NCI-H1092 treated with DMSO at 0.1 percent for 48 hours (cell line): ENCODE results near the gene PPP1R36.
A peak's percentile ranks its signal among the peaks of the same experiment; 100 is the strongest.
"Not testable (repeated sequence)": the region's sequence is repeated elsewhere in the genome, so short reads cannot be mapped to it uniquely, and the experiment has no call there.

Experiments used
- DNase-seq: peaks from one replicate; lab custom pipeline; 2025; lab: John Stamatoyannopoulos, UW

The PPP1R36 gene

DNA sequence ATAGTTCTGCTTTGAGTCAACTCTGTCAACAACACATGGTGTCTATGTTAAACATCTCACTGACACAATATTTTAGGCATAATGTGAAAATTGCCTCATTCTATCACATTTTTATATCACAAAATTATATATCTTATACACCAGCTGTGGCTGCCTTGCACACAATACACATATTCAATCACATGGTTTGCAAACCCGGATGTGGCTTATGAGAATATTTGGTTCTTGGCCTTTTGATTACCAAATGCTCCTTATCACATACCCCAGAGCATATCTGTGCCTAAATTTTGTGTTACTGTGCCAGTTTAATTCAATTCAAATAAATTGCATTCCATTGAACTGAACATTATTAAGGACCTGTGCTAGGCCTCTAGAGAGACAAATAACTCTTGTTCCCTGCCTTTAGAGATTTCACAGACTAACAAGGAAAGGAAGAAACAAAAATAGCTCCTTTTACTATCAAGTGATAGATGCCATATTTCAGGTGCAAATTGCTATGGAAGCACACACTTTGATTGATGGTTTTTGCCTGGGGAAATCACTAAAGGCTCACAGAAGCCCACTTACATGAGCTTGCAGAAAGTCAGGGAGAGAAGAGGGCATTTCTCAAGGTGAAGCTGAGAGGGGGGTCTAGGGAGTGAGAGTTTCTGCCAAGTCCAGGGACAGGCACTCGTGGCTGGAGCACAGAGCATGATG is 63.4 kb downstream of the PPP1R36 start:
- DNase-seq = no peak

DNA sequence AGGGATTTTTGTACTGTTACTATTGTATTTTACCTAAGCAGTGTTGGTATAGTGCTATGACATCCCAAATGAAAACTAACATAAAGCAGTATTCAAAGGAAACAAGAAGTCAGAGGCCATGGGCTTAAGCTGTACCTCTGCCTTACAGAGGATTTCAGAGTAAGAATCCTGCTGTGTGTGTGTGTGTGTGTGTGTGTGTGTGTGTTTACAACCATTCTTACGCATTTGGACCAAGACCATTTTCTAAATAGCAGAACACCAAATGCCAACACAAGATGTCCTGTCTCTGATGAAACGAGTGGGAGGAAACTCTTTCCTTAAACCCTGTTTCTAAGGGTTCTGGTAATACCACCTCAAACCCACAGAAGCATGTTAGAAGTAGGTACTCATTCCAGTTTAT is 64.4 kb downstream of the PPP1R36 start:
- DNase-seq = no peak

DNA sequence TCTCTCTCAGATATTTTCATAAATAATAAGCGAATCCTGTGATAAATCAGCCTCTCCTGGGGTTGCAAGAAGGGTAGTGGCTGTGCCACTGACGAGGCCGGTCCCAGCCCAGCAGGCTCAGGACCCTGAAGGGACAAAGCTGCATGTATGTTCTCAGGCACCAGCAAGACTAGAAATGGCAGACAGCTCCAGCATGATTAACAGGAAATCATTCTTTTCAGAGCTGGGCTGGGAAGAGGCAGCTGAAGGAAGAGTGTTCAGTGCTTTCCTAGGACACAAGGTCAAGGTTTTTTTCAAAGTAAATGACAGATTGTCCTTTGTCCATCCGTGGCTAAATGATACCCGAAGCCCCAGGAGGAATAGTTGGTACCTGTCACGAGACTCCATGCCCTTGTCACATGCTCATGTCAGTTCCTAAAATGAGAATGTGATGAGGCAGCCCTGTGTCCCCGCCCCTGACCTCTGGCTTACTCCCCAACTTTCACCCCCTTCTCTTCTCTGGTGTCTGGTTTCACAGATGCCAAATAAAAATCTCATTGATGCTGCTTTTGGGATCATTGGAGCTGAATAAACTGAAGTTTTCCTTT is 65.1 kb downstream of the PPP1R36 start:
- DNase-seq = no peak

DNA sequence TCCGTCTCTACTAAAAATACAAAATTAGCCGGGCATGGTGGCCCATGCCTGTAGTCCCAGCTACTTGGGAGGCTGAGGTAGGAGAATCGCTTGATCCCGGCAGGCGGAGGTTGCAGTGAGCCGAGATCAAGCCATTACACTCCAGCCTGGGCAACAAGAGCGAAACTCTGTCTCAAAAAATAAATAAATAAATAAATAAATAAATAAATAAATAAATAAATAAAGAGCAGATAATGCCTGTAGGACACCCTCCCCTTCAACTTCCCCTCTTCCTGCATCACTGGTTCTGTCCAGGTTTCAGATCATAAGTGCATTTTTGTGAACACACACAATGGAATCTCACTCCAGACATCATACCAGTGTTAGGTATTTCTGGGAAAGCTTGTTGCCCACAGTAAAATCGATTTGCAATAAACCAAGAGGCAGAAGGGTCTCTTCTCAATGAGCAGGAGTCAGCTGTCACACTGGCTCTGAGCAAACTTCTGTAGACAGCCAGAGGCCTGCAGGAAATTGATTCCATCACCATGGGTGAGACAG is 68.2 kb downstream of the PPP1R36 start:
- DNase-seq = not testable (repeated sequence)

DNA sequence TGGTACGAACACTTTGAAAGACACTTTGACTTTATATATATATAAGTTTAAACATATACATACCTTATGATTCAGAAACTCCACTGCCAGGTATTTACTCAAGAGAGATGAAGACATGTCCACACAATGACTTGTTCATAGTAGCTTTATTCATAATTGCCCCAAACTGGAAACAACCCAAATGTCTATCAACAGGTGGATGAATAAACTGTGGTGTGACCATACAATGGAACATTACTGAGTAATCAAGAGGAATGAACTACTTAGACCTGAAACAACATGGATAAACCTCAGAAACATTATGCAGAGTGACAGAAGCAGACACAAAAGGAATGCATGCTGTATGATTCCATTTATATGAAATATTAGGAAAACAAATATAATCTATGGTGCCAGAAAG is 71.1 kb downstream of the PPP1R36 start:
- no peak for DNase-seq

DNA sequence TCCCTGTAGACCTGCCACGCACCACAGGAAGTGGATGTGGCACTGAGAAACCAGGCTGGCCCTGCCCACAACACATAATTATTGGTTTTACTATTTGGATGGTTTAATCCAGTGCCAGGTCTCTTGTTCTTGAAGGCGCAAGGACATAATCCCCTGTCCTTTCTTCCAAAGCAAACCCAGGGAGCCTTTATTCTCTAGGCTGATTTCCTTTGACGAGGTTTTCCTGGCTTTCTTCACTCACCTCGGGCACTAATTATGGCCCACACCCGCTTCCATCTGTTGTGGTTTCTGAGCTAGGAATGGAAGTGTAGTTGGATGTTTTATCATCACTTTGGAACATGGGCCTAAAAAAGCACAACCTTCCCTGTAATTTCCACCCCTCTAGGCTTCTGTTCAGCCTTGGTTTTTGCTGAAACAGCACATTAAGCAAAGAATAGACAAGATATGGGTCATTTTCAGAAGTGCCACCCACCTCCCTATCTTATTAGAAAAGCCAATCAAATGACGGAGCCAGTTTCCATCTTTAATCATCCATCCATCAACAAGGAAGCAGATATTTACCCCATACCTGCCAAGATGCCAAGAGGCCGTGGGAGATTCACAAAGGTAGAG is 73.9 kb downstream of the PPP1R36 start:
- DNase-seq = no peak

DNA sequence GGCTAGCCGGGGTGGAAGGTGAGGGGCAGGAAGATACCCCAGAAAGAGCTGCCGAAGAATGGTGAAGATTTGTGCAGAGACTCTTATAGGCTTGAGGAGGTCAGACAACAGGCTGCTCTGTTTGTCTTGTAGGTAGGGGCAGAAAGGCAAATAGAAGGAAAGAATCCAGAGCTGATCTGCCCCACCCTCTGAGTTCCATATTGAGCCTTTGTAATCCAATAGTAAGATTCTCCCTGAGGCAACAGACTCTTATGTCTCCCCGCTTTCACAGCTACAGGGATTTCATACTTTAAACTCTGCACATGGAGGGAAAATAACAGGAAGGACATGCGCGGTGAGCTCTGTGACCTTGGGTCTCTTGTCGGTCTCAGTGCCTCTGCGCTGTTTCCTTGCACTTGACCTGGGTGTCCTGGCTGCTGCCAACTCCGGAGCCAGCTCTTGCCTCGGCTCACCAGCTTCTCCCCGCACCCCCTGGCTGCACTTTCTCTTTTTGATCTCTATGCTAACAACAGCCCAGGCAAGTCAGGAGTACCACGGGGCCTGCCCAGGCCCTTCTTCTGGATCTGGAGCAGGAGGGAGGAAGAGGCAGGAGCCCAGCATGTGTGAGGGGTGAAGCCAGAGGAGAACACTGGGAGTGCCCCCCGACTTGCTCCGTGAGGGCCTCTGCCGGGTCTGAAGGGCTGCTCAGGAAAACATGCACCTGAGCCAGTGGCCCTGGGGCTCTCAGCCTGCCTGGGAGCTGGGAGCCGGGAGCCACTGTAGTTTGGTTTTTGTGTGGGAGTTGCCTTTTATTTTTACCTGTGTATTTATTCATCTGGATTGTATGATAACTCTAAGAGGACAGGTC is 75.8 kb downstream of the PPP1R36 start:
- no peak for DNase-seq

DNA sequence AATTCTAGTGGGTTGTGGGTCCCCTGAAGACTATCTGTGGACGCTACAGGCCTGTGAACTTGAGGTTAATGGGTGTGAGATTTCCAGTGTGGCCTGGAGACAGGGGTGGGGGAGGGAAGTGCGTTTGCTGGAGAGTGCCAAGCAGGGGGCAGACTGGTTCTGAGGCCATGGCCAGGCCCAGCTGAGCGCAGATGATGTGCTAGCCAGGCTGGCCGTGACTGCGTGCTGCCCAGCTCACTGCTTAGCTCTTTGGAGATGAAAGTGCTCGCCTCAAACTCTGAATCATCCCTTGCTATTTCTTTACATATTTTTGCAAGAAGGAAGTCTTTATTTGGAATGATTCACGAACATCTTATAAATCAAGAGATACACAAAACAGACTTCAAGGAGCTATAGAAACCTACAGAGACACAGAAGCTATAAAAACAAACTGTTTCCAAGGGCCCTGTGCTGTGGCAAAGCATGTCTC is 79.2 kb downstream of the PPP1R36 start:
- no peak for DNase-seq

DNA sequence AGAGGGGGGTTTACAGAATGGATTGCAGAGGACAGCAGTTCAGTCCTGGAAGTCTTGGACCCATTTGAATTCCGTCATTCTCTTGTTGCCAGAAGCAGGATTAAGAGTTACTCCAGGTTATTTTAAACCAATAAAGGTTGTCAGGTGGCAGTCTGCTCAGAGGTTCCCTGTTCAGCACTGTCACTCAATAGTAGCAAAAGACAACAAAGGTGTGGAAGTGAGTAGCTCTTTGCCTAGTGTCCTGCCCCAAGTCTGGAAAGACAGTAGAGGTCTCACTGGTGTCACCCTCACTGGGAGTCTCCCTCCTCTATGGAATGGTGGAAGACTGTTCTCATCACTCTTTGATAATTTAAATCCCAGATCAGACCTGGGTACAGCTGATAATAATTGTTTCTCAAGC is 81.0 kb downstream of the PPP1R36 start:
- no peak for DNase-seq

DNA sequence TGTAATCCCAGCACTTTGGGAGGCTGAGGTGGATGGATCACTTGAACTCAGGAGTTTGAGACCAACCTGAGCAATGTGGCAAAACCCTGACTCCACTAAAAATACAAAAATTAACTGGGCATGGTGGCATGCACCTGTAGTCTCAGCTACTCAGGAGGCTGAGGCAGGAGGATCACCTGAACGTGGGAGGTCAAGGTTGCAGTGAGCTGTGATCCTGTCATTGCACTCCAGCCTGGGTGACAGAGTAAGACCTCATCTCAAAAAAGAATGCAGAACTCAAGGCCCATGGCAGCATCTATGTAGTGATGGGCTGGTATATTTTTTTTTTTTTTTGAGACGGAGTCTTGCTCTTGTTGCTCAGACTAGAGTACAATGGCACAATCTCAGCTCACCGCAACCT is 81.5 kb downstream of the PPP1R36 start:
- DNase-seq = not testable (repeated sequence)

DNA sequence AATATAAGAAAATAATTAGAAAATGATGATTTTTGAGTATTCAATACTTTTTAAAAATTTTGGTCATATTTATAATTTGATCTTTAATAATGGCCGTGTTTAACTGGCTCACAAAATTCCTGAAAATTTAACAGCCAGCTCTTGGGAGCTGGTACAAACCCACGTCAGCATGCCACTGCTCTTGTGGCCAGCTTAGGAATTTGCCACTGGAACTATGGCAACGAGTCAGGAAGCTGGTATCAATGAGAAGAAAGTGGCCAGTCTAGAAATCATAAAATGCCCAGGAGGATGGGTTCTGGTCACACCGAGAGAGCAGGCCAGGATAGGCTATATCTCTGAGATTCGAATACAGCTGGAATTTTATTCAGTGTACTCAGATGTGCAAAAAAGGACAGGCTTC is 82.3 kb downstream of the PPP1R36 start:
- no peak for DNase-seq

DNA sequence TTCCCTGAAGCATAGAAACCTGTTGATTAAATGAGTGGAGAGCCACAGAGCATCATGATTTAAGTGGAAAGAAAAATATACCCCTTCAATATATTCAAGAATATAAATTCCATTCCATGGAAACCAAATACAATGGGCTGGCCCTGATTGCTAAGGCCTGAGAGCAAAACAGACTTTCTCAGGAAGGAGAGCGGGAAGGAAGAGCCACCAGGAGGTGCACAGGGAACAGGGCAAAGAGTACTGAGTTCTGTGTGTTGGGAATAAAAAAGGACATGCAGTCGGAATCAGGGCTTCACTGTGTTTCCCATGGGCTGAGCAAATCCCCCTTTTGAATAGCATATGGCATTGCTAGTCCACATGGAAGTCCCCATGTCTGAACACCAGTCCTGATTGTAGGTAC is 84.8 kb downstream of the PPP1R36 start:
- DNase-seq = no peak

DNA sequence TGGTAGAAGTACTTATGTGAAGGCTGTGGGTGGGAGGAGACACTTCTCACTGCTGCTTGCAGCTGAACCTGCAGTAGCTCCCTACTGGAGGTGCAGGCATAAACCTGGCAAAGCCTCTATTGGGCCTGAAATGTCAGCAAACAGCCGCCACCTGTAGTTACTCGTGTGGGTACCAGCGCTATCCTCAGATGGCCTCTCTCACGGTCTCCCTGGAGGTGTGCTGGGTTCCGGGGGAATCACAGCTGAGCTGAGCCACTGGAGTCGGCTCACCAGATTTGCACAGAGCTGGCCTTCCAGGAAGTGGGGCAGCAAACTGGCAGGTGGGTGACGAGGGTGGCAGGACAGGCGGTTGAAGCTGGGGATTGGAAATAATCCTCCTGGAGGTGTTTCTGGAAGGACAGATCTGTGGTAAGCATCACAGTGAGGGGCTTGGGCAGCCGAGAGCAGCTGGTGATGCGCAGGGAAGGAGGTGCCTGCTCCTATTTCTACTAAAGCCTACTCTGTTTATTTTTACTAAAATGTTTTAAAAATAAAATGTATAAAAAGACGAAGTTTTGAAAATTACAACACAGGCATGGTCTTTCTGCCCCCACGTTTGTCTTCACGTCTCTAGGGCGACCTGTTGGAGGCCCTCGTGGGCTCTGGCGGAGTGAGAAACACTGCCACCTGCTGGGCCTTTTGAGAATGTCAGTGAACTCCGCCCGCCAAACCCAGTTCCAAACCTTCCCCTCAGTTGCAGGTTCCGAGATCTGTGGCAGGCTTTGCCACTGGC is 86.6 kb downstream of the PPP1R36 start:
- DNase-seq = peak; percentile 83

DNA sequence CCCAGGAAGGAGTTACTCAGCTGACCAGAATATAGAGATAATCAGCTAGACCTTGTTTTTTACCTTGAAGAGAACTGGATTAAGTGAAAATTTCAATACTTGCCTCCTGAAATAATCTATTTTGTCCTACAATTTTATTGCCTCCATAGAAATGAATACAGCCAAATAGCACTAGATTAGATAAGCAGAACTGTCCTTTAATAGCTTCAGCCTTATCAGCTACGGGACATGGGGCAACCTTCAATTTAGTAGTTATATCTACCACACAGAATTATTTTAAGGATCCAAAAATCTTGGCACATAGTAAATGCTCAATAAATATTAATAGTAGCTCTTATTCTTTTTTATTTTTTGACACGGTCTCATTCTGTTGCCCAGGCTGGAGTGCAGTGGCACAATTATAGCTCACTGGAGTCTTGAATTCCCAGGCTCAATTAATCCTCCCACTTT is 87.2 kb downstream of the PPP1R36 start:
- DNase-seq = no peak

DNA sequence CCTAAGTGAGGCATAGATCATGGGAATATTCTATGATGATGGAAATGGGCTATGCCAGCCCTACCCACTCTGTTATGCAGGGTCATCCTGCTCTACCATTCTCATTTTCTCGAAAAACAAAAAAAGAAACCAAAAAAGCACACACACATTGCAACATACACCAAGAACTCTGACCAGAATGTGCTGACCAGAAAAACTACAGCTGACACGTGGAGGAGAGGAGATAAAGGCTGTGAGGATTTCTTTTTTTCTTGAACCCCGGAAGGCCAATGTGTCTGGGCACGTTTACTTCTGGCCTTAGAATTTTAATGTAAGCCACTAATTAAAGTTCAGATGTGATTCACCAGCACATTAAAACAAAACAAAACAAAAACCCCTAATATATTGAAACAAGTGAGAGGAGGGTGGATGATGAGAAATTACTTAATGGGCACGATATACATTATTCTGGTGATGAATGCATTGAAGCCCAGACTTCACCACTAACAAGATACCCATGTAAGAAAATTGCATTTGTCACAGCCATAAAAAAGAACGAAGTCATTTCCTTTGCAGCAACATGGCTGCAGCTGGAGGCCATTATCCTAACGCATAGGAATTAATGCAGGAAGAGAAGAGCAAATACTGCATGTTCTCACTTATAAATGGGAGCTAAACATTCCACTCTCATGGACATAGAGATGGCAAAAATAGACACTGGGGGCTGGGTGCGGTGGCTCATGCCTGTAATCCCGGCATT is 88.1 kb downstream of the PPP1R36 start:
- DNase-seq = no peak

DNA sequence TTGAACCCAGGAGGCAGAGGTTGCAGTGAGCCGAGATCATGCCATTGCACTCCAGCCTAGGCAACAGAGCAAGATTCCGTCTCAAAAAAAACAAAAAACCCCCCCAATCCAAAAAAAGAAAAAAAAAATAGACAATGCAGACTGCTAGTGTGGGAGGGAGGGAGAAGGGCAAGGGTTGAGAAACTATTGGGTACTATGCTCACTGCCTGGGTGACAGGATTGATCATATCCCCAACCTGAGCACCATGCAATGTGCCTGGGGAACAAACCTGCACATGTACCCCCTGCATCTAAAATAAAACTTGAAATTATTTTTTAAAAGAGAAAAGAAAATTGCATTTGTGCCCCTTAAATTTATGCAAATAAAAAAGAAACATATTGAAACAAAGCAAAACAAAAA is 88.9 kb downstream of the PPP1R36 start:
- no peak for DNase-seq
